ENCODE measurements around the gene GRAMD1A.
"Not testable (repeated sequence)": the region's sequence is repeated elsewhere in the genome, so short reads cannot be mapped to it uniquely, and the experiment has no call there.

GRAMD1A gene

GRCh38 chr19:34999498-35000337 lies at the start of gene GRAMD1A:
GRAMD1A (plus strand) TSS chr19:35000323; CDS start chr19:35000479, 156 bp downstream.
- peak; percentile 69 for DNase-seq (ENCODE audit: low read depth)

- no peak for DNase-seq (ENCODE audit: low read depth)
These were observed 47.0 kb upstream of the GRAMD1A start for GRCh38 chr19:34953092-34953491.

- no peak for DNase-seq (ENCODE audit: low read depth)
These were observed 42.0 kb upstream of the GRAMD1A start for GRCh38 chr19:34957830-34958751.

- no peak for DNase-seq (ENCODE audit: low read depth)
These were observed 41.1 kb upstream of the GRAMD1A start for GRCh38 chr19:34959021-34959420.

GRCh38 chr19:34960103-34960805 lies 39.9 kb upstream of the GRAMD1A start:
- DNase-seq (ENCODE audit: low read depth), result no peak

- no peak for DNase-seq (ENCODE audit: low read depth)
These were observed 39.0 kb upstream of the GRAMD1A start for GRCh38 chr19:34960940-34961679.

- no peak for DNase-seq (ENCODE audit: low read depth)
These were observed 38.1 kb upstream of the GRAMD1A start for GRCh38 chr19:34961775-34962686.

GRCh38 chr19:34962687-34963572 lies 37.2 kb upstream of the GRAMD1A start:
- no peak for DNase-seq (ENCODE audit: low read depth)

- DNase-seq (ENCODE audit: low read depth), result peak; percentile 38
These were observed 36.3 kb upstream of the GRAMD1A start, which contains the start of gene ZNF792 for GRCh38 chr19:34963573-34964406. ZNF792 (minus strand) TSS chr19:34964229; CDS start chr19:34963662, 567 bp downstream.

- no peak for DNase-seq (ENCODE audit: low read depth)
These were observed 35.5 kb upstream of the GRAMD1A start for GRCh38 chr19:34964598-34964997.

GRCh38 chr19:34965505-34965904 lies 34.6 kb upstream of the GRAMD1A start:
- DNase-seq (ENCODE audit: low read depth), result not testable (repeated sequence)

- DNase-seq (ENCODE audit: low read depth), result no peak
These were observed 32.6 kb upstream of the GRAMD1A start for GRCh38 chr19:34967551-34967950.

- DNase-seq (ENCODE audit: low read depth), result no peak
These were observed 30.4 kb upstream of the GRAMD1A start for GRCh38 chr19:34969721-34970120.

- DNase-seq (ENCODE audit: low read depth), result not testable (repeated sequence)
These were observed 29.8 kb upstream of the GRAMD1A start for GRCh38 chr19:34970185-34970780.

- no peak for DNase-seq (ENCODE audit: low read depth)
These were observed 27.9 kb upstream of the GRAMD1A start for GRCh38 chr19:34972163-34972705.

- DNase-seq (ENCODE audit: low read depth), result no peak
These were observed 25.5 kb upstream of the GRAMD1A start for GRCh38 chr19:34974646-34975045.

GRCh38 chr19:34975056-34975455 lies 25.1 kb upstream of the GRAMD1A start:
- no peak for DNase-seq (ENCODE audit: low read depth)

GRCh38 chr19:34976611-34977010 lies 23.5 kb upstream of the GRAMD1A start:
- no peak for DNase-seq (ENCODE audit: low read depth)

All from stimulated activated CD8-positive, alpha-beta memory T cell treated with anti-CD3 and anti-CD28 coated beads, Interleukin-4, amount 100 ng/mL, for 24 hours (primary cell).